HG03565 (cell line): Measurements from ENCODE around the gene KIF18A.

Experiments used
- ATAC-seq: cut with Tn5 transposase; IDR thresholded peaks from one replicate; pipeline ENCODE4 v1.9.1; 2021; ENCODE audit warnings: mild to moderate bottlenecking, moderate library complexity; ENCODE audit not compliant: unreplicated experiment

Gene KIF18A

DNA sequence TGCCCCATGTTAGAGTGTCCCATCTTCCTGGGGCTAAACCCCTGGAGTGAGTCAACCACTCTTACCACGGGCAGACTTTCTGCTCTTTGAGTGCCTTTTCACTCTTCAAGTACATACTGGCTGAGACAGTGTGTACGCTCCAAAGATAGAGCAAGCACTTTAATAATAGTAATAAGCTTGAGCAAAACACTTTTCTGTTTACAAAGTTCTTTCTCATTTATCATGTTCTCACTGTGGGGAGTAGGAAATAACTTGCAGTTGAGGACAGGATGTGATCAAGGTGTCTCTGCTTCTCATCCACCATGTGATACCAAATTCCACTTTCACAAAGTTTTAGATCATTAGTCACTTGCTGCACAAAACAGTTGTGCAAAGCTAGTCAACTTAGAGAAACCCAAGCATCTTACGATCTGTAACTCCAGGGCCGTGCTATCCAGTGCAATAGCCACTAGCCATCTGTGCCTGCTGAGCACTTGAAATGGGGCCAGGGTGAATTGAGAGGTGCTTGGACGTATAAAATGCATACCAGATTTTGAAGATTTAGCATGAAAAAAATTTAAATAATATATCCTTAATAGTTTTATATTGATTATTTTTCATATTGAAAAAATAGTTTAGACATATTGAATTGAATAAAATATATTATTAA lies 135.3 kb downstream of the KIF18A start:
- no peak for ATAC-seq

DNA sequence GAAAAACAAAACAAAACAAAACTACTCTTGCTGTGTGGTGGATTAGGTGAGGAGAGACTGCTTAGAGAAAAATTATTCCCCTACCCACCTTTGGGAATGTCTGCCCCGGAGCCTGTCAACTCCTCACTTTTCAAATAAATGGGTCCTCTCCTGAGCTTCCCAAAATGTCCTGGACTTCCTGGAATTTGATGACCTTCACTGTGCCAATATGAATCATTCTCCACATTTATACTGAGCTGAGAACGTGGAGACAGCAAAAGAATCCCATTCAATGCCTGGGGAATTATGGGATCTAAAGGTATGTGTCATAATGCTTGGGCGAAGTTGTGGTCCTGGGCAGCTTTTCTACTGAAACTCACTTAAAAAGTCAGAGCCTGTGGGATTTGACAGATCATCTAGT lies 136.8 kb downstream of the KIF18A start:
- no peak for ATAC-seq
